ENCODE measurements around the gene PDK2. TPM values are rescaled to one million over a fixed set of nuclear protein-coding genes. Genes with fewer than 3 reads are reported as not detected.

PDK2 gene
- total and polyA plus RNA-seq, 10 of the 15 experiments (the other 5 are each of a cell fraction or from before 2014, with no cell fraction given): 0.98 to 22.6 (median 12.3) TPM

DNA sequence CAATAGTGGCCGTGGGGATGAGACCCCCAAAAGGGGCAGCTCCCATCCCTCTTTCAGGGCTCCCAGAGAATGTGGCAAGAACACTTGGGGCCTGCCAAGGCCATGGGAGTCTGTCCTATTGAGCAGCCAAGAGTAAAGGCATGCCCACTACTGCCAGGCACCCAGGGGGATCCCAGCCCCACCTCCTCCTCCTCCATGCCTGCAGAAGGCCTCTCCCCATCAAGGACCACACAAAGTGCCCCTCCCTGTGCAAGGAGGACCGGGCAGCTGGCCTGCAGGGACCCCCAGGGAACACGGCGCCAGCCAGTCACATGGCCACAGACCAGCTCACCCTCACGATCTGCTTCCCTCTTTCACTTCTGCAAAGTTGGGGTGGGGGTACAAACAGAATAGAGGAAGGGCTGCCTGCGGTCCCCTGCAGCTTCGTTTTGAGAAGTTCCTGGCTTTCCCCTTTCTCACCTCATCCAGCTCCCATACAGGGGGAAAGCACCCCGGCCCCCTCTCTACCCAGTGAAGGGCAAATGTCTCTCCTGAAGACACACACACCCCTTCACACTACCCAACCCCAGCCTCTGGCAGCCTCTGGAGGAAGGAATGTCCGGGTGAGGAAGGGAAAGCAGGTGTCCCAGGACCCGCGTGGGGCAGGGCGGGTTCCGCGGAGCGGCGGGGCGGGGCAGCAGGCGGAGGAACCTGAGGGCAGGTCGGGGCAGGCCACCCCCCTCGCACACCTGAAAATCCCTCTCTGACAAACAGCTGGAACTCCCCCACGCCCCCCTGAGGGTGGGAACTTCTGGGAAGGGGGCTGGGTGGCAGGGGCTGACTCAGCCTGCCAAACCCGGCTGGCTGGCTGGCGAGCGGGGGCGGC, 53.3 kb downstream of the PDK2 start (continued):
- TF ChIP-seq YY1 (IDR thresholded peaks at IDR 0.05; ENCODE audit: low read depth, low read length) (peak; percentile 57; the same call in 1 of the 2 replicates), NBN (IDR thresholded peaks at IDR 0.05) (peak; percentile 90), SIN3A (IDR thresholded peaks at IDR 0.05; ENCODE audit: low read depth, low read length) (peak; percentile 73), PAX8 (IDR thresholded peaks at IDR 0.05) (no peak), IKZF2 (IDR thresholded peaks at IDR 0.05) (peak; percentile 99), ASH2L (IDR thresholded peaks at IDR 0.05; ENCODE audit: borderline replicate concordance, low read depth) (no peak), BRCA1 (IDR thresholded peaks at IDR 0.05; ENCODE audit: low read depth, low read length) (no peak), SP1 (IDR thresholded peaks at IDR 0.05; ENCODE audit: low read depth, low read length) (peak; percentile 84), CREM (IDR thresholded peaks at IDR 0.05; ENCODE audit: low read depth) (peak; percentile 74), CBFB (IDR thresholded peaks at IDR 0.05; ENCODE audit: low read depth) (peak; percentile 82; the same call in 1 of the 2 replicates), IKZF1 (conservative IDR thresholded peaks at IDR 0.05) (peak; percentile 99), SPI1 (IDR thresholded peaks at IDR 0.05; ENCODE audit: borderline replicate concordance, insufficient read depth, low read depth, low read length) (peak; percentile 100), ZSCAN29 (IDR thresholded peaks at IDR 0.05) (no peak), MEF2B (IDR thresholded peaks at IDR 0.05; ENCODE audit: partially characterized antibody, poor library complexity, severe bottlenecking) (peak; percentile 92), SMAD1 (IDR thresholded peaks at IDR 0.05; ENCODE audit: low read depth, partially characterized antibody) (no peak), PML (IDR thresholded peaks at IDR 0.05; ENCODE audit: low read length) (no peak), KLF5 (IDR thresholded peaks at IDR 0.05; ENCODE audit: partially characterized antibody) (peak; percentile 53), ESRRA (IDR thresholded peaks at IDR 0.05; ENCODE audit: low read length) (no peak), EZH2 (IDR thresholded peaks at IDR 0.05; ENCODE audit: borderline replicate concordance, control insufficient read depth, low read depth, low read length) (no peak), FOXK2 (IDR thresholded peaks at IDR 0.05) (no peak), MTA2 (IDR thresholded peaks at IDR 0.05; ENCODE audit: low read depth) (peak; percentile 91), ZNF217 (IDR thresholded peaks at IDR 0.05) (0 out of 2 replicates have a peak, but pooled peaks have one; percentile 38), TCF7 (IDR thresholded peaks at IDR 0.05; ENCODE audit: borderline replicate concordance) (no peak)
- TF ChIP-seq, protein P1, sequence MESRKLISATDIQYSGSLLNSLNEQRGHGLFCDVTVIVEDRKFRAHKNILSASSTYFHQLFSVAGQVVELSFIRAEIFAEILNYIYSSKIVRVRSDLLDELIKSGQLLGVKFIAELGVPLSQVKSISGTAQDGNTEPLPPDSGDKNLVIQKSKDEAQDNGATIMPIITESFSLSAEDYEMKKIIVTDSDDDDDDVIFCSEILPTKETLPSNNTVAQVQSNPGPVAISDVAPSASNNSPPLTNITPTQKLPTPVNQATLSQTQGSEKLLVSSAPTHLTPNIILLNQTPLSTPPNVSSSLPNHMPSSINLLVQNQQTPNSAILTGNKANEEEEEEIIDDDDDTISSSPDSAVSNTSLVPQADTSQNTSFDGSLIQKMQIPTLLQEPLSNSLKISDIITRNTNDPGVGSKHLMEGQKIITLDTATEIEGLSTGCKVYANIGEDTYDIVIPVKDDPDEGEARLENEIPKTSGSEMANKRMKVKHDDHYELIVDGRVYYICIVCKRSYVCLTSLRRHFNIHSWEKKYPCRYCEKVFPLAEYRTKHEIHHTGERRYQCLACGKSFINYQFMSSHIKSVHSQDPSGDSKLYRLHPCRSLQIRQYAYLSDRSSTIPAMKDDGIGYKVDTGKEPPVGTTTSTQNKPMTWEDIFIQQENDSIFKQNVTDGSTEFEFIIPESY (IDR thresholded peaks at IDR 0.05): no peak
- TF ChIP-seq, protein P2, sequence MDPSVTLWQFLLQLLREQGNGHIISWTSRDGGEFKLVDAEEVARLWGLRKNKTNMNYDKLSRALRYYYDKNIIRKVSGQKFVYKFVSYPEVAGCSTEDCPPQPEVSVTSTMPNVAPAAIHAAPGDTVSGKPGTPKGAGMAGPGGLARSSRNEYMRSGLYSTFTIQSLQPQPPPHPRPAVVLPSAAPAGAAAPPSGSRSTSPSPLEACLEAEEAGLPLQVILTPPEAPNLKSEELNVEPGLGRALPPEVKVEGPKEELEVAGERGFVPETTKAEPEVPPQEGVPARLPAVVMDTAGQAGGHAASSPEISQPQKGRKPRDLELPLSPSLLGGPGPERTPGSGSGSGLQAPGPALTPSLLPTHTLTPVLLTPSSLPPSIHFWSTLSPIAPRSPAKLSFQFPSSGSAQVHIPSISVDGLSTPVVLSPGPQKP (IDR thresholded peaks at IDR 0.05; ENCODE audit: low read depth, low read length): no peak
- TF ChIP-seq, protein P3, sequence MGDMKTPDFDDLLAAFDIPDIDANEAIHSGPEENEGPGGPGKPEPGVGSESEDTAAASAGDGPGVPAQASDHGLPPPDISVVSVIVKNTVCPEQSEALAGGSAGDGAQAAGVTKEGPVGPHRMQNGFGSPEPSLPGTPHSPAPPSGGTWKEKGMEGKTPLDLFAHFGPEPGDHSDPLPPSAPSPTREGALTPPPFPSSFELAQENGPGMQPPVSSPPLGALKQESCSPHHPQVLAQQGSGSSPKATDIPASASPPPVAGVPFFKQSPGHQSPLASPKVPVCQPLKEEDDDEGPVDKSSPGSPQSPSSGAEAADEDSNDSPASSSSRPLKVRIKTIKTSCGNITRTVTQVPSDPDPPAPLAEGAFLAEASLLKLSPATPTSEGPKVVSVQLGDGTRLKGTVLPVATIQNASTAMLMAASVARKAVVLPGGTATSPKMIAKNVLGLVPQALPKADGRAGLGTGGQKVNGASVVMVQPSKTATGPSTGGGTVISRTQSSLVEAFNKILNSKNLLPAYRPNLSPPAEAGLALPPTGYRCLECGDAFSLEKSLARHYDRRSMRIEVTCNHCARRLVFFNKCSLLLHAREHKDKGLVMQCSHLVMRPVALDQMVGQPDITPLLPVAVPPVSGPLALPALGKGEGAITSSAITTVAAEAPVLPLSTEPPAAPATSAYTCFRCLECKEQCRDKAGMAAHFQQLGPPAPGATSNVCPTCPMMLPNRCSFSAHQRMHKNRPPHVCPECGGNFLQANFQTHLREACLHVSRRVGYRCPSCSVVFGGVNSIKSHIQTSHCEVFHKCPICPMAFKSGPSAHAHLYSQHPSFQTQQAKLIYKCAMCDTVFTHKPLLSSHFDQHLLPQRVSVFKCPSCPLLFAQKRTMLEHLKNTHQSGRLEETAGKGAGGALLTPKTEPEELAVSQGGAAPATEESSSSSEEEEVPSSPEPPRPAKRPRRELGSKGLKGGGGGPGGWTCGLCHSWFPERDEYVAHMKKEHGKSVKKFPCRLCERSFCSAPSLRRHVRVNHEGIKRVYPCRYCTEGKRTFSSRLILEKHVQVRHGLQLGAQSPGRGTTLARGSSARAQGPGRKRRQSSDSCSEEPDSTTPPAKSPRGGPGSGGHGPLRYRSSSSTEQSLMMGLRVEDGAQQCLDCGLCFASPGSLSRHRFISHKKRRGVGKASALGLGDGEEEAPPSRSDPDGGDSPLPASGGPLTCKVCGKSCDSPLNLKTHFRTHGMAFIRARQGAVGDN (IDR thresholded peaks at IDR 0.05): peak; percentile 12; the same call in 1 of the 2 replicates
